Mammary epithelial cell (primary cell): ENCODE measurements around the gene LHPP.

ENCODE experiments used
- EZH2 ChIP-seq: IDR thresholded peaks from 2 replicates; pipeline ENCODE4 v1.6.1; 2012; ENCODE audit warnings: low read length, inconsistent platforms, borderline replicate concordance
- TF ChIP-seq, protein P1 (sequence below), 2 donors: IDR thresholded peaks in 1 of 2; conservative IDR thresholded peaks in 1 of 2; 2 replicates each; pipeline ENCODE4 v1.5.1; 2011 to 2012; ENCODE audit warnings: inconsistent platforms in 2 of 2, low read length in 2 of 2, mild to moderate bottlenecking in 2 of 2, control low read depth in 1 of 2, low read depth in 1 of 2; ENCODE audit not compliant: insufficient read depth in 1 of 2; ENCODE audit errors: extremely low read depth in 1 of 2

GRCh38 chr10:124601016-124601415 is 139.4 kb downstream of the LHPP start:
- TF ChIP-seq, protein P1, sequence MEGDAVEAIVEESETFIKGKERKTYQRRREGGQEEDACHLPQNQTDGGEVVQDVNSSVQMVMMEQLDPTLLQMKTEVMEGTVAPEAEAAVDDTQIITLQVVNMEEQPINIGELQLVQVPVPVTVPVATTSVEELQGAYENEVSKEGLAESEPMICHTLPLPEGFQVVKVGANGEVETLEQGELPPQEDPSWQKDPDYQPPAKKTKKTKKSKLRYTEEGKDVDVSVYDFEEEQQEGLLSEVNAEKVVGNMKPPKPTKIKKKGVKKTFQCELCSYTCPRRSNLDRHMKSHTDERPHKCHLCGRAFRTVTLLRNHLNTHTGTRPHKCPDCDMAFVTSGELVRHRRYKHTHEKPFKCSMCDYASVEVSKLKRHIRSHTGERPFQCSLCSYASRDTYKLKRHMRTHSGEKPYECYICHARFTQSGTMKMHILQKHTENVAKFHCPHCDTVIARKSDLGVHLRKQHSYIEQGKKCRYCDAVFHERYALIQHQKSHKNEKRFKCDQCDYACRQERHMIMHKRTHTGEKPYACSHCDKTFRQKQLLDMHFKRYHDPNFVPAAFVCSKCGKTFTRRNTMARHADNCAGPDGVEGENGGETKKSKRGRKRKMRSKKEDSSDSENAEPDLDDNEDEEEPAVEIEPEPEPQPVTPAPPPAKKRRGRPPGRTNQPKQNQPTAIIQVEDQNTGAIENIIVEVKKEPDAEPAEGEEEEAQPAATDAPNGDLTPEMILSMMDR (conservative IDR thresholded peaks at IDR 0.05 in 1 of 2, IDR thresholded peaks at IDR 0.05 in 1 of 2; ENCODE audit: extremely low read depth in 1 of 2, insufficient read depth in 1 of 2, low read depth in 1 of 2, low read length in 2 of 2), result no peak
- no peak for TF ChIP-seq EZH2
